Fibroblast of skin of back (primary cell): ENCODE results near the gene FBLIM1. TPM values are rescaled to one million over a fixed set of nuclear protein-coding genes. Genes with fewer than 3 reads are reported as not detected.
A peak's percentile ranks its signal among the peaks of the same experiment; 100 is the strongest.

Source experiments
- DNase-seq: peaks from one replicate; pipeline ENCODE4 v3.0.0-alpha.2; 2013
- polyA plus RNA-seq, 2 experiments: library from polyadenylated mRNA; unstranded; fragments of 120-200 nt; gene quantifications; one replicate each; pipeline ENCODE4 v1.2.1, GENCODE V29; 2013; ENCODE audit not compliant: insufficient read length in 2 of 2

The FBLIM1 gene
- polyA plus RNA-seq (2013, experiment 1 of 2; ENCODE audit: insufficient read length): 188 TPM
- polyA plus RNA-seq (2013, experiment 2 of 2; ENCODE audit: insufficient read length): 212 TPM

GRCh38 chr1:15758343-15758931 is at the start of gene FBLIM1:
Gene FBLIM1, plus strand, starts transcription at chr1:15758795. Its CDS starts 6,189 bp downstream, at chr1:15764984.
- peak; percentile 50 for DNase-seq

GRCh38 chr1:15709226-15709625 is 49.4 kb upstream of the FBLIM1 start:
- DNase-seq: no peak

GRCh38 chr1:15712168-15712567 is 46.4 kb upstream of the FBLIM1 start:
- no peak for DNase-seq

- peak; percentile 7 for DNase-seq
These were observed 44.0 kb upstream of the FBLIM1 start for GRCh38 chr1:15714406-15715136.

- DNase-seq: no peak
These were observed 41.0 kb upstream of the FBLIM1 start for GRCh38 chr1:15717418-15718125.

- DNase-seq: no peak
These were observed 40.4 kb upstream of the FBLIM1 start for GRCh38 chr1:15718199-15718601.

GRCh38 chr1:15719381-15720120 is 39.0 kb upstream of the FBLIM1 start:
- DNase-seq: no peak

GRCh38 chr1:15720861-15721260 is 37.7 kb upstream of the FBLIM1 start:
- DNase-seq: no peak

- no peak for DNase-seq
These were observed 36.2 kb upstream of the FBLIM1 start for GRCh38 chr1:15722411-15722810.

GRCh38 chr1:15722836-15723532 is 35.6 kb upstream of the FBLIM1 start:
- DNase-seq: no peak

- no peak for DNase-seq
These were observed 34.9 kb upstream of the FBLIM1 start for GRCh38 chr1:15723631-15724246.

GRCh38 chr1:15724949-15725880 is 33.4 kb upstream of the FBLIM1 start:
- no peak for DNase-seq

- DNase-seq: no peak
These were observed 32.1 kb upstream of the FBLIM1 start for GRCh38 chr1:15726508-15726907.

- no peak for DNase-seq
These were observed 31.6 kb upstream of the FBLIM1 start for GRCh38 chr1:15727021-15727420.

GRCh38 chr1:15727424-15727823 is 31.2 kb upstream of the FBLIM1 start:
- no peak for DNase-seq

GRCh38 chr1:15727866-15728534 is 30.6 kb upstream of the FBLIM1 start:
- DNase-seq: no peak

- no peak for DNase-seq
These were observed 29.5 kb upstream of the FBLIM1 start for GRCh38 chr1:15728937-15729657.

GRCh38 chr1:15730423-15730822 is 28.2 kb upstream of the FBLIM1 start:
- no peak for DNase-seq

- DNase-seq: no peak
These were observed 27.7 kb upstream of the FBLIM1 start for GRCh38 chr1:15730936-15731335.
